GM18499 (cell line): ENCODE measurements around the gene NFIX.

Experiments
- ATAC-seq: cut with Tn5 transposase; IDR thresholded peaks from one replicate; pipeline ENCODE4 v1.9.1; 2021; ENCODE audit warnings: moderate number of reproducible peaks; ENCODE audit not compliant: insufficient read depth, unreplicated experiment

Gene NFIX

GRCh38 chr19:13006431-13007281, 11.4 kb downstream of the NFIX start:
- no peak for ATAC-seq

DNA sequence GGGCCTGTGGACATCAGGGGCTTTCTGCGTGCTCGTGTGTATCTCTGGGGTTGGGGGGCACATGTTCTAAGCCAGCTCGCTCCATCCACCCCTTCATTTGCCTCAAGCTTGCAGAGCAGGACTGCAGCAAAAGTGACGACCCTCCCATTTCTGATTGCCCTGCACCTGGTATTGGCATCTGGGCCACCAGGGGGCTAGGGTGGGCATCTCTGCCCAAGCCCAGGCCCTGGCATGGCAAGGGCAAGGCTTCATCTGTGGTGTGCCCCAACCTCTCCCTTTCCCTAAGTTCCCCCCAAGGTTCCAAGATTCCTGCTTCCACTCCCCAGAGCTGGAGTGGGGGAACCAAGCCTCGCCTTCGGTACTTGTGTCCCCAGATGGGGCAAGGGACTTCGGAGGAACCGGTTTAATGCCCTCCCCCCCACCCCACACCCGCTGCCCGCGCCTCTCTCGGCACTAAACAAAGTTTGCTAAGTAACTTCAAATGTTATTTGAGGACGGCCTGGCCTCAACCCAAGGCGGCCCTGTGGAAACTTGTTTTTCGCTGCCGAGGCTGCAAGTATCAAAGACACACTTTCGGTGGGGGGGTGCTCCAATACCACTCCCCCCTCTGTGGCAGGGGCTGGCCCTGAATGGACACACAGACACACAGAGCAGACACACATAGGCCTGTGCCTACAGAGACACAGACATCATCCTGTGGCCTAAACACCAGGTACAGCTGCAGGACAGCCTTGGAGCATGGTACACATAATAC, 12.2 kb downstream of the NFIX start:
- ATAC-seq = no peak

GRCh38 chr19:13008926-13009787, 13.9 kb downstream of the NFIX start:
- no peak for ATAC-seq

DNA sequence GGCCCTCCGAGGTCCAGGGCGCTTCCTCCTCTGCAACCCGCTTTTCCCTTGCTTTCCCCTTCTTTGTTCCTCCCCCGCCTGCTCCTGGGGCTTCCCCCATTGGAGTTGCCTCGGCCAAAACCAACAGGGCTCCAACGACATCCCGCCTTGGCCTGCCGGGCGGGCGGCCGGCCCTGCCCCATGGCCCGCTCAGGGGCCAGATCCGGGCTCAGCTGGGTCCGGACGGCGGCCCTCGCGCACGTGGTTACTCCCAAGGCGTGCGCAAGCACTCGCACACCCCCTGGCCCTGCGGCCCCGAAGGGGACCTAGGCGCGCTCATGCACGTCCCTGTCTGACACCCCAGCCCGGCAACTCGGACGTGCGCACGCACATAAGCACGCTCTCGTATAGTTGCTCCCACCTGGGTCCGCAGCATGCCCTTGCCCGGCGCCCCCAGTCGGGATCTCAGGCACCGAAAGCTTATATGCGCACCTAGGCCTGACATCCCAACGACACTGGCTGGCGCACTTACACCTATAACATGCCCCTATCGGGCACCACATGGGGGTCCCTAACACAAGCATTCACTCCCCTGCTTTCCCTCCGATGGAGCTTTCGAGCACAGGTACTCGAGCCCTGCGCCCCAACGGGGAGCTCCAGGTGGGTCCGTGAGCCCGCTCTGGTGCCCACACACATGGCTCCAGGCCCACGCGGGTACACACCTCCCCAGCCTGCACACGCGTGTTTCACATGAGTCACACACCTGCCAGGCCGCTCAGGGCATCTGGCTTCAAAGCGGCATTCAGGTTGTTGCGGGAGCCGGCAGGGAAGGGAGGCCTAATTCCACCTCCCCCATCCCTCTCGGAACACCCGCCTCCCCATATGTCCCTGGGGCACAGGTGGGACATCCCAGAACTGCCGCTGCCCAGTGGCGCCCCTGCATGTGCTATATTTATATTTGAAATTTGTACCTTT, 15.0 kb downstream of the NFIX start:
- ATAC-seq = no peak

DNA sequence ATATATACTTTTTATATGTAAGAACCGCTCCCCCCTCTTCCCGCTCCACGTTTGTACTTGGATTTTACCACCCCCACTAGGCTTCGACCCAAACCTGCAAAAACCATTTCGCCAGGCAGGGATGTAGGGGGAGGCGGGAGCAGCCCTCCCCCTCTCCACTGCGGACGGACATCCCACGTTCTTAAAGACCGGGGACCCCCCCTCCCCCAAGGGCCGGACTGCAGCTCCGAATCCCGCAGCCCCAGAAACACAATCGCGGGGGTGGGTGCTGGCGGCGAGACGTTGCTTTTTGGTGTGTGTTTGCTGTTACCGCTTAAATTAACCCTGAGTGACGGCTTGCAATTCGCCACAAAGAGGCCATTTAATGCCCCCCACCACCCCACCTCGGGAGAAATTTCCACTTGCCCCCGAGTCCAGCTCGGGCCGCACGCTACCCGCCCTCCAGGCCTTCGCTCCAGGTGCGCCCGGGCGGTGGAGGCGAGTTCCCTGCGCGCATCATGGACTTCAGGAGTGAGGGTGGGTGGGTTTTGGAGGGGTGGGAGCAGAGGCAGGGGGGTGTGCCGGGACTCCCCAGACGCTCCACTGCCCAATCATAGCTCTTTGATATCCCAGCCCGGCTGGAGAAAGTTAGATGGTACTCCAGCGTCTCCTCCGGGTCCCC, 15.8 kb downstream of the NFIX start:
- ATAC-seq = no peak

DNA sequence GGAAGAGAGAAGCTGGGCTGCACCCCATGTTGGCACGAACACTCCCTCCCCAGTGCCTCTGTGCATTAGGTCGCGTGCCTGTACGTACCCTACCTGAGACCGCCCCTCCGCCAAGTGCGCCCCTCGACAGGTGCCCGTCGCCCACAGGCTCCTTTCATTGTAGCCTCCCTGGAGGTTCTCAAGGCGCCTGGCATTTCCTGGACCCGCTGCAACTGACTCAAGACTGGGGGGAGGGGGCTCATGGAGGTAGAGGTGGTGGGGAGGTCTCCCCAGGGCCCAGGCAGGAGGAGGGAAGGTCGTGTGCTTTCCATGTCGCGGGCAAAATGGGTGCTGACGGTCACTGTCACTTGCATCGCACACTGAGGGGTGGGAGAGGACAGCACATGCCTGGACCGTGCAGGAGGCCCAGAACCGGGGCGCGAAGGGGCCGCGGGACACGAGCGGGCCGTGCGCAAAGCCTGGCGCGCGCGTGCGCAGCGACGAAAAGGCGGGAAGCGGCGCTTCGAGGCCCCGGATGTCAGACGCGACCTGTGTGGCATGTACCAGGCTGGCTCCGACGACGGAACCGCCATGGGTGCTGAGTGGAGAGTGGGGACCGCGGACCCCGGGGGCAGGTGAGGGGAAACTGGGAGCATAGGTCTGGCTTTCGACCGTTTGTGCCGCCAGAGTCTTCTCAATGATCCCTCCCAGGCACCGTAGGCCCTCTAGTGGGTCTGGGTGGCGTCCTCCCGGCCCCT, 16.5 kb downstream of the NFIX start:
- no peak for ATAC-seq

GRCh38 chr19:13012390-13012689, 17.1 kb downstream of the NFIX start:
- no peak for ATAC-seq

GRCh38 chr19:13012690-13013608, 17.7 kb downstream of the NFIX start:
- no peak for ATAC-seq

- no peak for ATAC-seq
These were observed 18.4 kb downstream of the NFIX start for GRCh38 chr19:13013649-13014048.

DNA sequence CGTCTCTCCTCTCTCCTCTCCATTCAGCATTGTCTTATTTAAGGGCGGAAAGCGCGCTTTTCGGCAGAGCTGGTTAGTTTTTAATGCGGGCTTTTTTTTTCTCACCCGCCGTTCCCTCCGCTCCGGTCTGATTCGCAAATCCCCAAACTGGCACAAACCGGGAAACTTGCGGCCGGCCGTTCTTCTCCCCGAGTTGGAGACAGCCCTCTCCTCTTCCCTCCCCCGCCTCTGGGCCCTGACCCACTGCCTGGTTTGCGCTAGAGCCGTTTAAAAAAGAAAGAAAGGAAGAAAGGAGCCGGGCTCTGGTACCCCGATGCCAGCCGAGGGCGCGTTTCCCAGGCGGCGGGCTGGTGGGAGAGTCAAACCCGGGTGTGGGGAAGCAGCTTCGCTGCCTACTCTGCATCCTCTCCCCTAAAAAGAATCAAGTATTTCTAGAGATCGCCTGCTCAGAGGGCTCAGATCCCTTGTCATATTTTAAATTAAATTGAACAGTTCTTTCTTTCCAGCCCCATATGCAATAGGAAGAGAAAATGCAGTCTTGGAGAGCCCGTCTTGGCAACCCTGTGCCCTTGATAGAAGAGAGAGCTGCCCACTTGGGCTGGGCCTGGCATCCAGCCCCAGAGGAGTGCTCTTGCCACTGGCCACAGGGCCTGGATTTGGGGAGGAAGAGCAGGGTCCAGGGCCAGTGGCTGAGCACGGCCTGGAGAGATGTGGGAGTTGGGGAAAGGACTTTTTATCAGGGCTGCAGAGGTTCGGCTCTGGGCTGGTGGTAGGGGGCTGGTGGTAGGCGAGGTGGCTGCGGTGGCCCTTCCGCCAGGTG, 19.0 kb downstream of the NFIX start:
- ATAC-seq = no peak

DNA sequence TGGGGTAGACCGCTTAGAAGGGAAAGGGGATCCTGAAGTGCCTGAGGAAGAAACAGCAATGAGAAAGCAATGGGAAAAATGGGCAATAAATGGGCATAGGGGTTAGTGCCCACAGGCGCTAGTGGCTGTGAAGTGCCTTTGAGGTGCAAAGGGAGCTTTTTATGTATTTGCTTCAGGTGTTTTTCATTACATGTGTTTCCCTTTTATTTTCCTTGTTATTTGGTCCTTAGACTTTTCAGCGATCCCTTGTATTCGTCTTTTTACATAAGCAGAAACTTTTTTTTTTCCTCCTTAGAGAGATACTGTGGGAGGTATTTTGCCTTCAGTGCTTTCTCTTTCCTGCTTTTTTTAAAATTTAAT, 19.6 kb downstream of the NFIX start:
- ATAC-seq = no peak

GRCh38 chr19:13015361-13016223, 20.3 kb downstream of the NFIX start:
- ATAC-seq = no peak

DNA sequence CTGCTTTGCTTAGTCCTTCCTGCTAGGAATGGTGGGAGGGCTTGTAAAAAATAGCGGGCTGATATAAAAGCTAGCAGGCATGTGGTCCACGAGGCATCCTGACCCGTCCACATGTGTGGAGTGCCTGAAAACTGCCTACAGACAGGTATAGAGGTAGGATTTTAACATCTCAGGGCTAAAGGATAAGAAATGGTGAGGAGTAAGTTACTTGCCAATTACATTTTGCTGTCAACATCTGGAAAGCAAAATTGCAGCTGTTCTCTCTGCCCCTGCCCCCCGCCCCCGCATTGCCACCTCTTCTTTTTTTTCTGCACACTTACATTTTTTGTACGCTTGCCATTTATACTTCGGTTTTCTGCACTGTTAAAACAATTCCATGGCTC, 21.0 kb downstream of the NFIX start:
- no peak for ATAC-seq

- ATAC-seq = no peak
These were observed 21.5 kb downstream of the NFIX start for GRCh38 chr19:13016628-13017305.

- ATAC-seq = no peak
These were observed 22.2 kb downstream of the NFIX start for GRCh38 chr19:13017306-13018034.
